T1000 (cell line): ENCODE data around the gene LRRC7.

ENCODE experiments used
- DNase-seq: peaks from one replicate; lab custom pipeline; 2025; ENCODE audit warnings: mixed read lengths; lab: John Stamatoyannopoulos, UW

The LRRC7 gene

GRCh38 chr1:69776555-69776954, 208.8 kb downstream of the LRRC7 start:
- no peak for DNase-seq

DNA sequence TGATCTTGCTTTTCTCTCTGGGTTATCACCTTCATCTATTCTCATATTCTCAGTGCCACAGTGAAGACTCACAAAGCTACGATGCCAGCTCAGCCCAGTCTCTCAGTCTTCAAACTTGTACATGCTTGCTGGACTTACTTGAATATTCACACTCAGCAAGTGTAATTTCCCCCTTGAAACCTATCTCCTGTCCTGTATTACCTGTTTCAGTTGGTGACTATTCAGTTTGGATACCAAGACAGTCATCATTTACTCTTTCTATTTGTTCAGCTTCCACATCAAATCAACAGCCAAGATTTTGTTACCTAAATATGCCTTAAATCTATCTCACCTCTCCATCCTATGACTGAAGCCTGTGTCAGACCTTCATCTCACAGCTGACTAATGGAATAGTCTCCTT, 209.7 kb downstream of the LRRC7 start:
- DNase-seq = no peak

GRCh38 chr1:69777971-69778370, 210.2 kb downstream of the LRRC7 start:
- no peak for DNase-seq

DNA sequence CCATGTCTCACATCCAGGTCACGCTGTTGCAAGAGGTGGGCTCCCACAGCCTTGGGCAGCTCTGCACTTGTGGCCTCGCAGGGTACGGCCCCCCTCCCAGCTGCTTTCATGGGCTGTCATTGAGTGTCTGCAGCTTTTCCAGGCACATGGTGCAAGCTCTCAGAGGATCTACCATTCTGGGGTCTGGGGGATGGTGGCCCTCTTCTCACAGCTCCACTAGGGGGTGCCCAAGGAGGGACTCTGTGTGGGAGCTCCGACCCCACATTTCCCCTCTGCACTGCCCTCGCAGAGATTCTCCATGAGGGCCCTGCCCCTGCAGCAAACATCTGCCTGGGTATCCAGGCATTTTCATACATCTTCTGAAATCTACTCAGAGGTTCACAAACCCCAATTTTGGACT, 219.4 kb downstream of the LRRC7 start:
- DNase-seq = no peak

- no peak for DNase-seq
Measured at GRCh38 chr1:69791311-69791710, 223.6 kb downstream of the LRRC7 start.

- DNase-seq = no peak
Measured at GRCh38 chr1:69794831-69795230, 227.1 kb downstream of the LRRC7 start.

GRCh38 chr1:69814926-69815325, 247.2 kb downstream of the LRRC7 start:
- DNase-seq = no peak

DNA sequence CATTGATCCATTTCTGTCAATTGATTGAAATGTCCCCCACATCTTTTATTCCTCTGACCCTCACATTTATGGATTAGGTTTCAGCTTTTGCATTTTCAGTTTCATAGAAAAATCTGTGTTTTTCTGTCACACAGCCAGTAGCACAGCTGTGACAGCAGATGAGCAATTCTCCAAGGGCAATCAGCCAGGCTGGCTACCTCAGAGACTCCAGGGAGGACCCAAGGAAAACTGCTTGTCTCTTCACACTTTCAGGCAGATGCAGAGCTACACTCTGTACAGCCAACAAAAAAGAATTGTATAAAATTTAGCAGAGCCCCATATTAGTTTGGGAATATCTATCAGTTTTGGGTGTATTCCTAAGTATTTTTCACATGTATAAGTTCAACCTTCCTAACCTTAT, 257.2 kb downstream of the LRRC7 start:
- DNase-seq = no peak

DNA sequence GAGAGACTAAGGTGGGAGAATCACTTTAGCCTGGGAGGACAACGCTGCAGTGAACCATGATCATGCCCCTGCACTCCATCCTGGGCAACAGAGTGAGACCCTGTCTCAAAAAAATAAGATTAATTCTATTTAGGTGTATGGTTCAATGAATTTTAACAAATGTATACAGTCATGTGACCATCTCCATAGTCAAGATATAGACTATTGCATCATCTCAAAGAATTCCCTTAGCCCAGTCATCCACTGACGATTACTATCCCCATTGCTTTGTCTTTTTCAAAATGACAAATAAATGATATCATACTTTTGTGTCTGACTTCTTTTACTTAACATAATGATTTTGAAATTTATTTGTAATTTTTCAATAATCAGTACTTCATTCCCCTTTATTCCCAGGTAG, 260.0 kb downstream of the LRRC7 start:
- no peak for DNase-seq

DNA sequence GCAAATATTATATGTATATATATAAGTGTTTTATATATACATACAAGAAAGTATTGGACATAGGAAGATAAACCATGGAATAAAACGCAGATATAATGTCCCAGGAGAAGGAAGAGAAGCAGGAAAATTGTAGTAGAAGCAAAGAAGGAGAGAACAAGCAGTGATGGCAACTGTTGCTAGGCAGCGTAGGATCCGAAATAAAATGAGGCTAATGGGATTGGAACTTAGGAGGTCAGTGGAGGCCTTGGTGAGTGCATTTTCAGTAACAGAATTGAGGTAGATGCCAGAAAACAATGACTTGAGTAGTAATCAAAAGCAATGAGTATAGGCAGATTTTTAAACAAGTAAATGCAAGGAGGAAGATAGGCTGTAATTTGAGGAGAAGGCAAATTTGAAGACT, 265.8 kb downstream of the LRRC7 start:
- no peak for DNase-seq

DNA sequence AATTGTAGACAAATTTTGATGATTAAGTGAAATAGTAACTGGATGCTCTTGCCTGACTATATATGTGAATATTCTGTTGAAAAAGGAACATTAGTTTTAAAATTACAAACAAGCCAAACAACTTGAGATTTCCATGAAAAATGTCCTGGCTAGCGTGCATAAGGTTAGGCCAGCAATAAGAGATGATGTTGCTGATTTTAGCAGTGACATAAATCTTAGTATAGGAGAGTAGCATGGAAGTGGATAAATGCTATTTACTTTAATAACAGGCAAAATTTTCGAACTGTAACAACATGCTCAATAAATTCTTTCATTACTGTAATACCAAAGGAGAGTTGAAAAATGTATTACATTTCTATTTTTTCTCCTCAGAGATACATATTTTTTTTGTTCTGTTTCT, 266.6 kb downstream of the LRRC7 start:
- DNase-seq = no peak

GRCh38 chr1:69835955-69836354, 268.2 kb downstream of the LRRC7 start:
- no peak for DNase-seq

DNA sequence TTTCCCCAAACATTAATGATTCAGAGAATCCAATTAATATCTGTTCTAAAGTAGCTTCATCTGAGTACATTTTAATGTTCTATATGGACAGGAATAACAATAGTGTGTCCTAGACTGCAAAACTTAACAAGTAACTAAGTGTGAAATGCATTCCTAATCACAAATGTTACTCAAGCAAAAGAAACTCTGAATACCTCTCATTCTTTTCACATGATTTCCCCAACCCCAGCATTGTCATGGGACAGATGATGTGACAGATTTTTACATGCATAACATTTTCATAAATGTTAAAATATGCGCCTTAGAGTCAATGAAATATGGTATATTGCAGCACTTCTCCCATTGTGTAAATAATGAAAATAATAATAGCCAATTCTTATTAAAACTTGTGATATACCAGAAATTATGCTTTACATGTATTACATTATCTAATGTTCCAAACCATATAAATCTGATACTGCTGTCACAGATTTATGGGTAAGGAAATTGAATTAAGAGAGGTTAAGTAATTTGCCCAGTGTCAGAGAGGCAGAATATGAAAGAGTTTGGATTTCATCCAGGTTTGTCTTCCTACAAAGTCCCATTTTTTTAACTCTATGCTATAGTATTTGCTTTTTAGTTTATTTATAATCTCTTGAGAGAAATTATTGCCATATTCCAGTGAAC, 269.4 kb downstream of the LRRC7 start:
- no peak for DNase-seq

- DNase-seq = no peak
Measured at GRCh38 chr1:69842326-69842725, 274.6 kb downstream of the LRRC7 start.

DNA sequence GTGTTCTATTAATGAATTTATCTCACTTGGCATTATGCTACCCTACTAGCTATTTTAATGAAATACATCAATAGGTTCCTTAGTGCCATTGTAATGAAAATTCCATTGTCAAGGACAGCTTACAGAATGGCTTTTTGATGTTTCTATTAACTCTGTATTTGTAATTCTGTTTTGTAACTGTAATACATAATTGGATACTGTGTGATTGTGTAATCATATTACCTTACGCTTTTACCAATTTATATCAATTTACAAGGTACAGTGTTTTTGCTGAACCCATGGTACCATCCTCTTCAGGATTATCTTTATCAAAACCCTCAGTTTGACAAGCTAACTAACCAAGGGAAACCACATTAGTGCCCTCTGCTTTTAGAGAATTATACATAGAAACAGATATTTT, 277.9 kb downstream of the LRRC7 start:
- no peak for DNase-seq

GRCh38 chr1:69846267-69846666, 278.5 kb downstream of the LRRC7 start:
- DNase-seq = no peak

DNA sequence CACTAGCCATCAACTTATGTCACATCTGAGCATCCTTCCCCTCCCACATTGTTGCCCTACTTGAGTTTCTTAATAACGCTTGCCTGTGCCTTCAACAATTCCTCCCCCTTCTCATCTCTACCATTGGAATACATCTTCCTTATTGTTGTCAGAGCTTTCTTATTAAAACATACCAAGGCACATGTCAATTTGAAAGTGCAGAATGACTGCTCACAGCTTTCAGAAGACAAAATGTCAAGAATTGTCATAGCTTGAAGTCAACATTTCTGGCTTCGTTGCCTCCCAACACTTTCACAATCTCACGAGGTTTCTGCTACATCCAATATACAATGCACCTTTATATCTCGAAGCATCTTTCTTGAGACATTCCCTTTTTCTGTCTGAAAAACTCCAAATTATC, 279.9 kb downstream of the LRRC7 start:
- no peak for DNase-seq

GRCh38 chr1:69852151-69852550, 284.4 kb downstream of the LRRC7 start:
- no peak for DNase-seq

DNA sequence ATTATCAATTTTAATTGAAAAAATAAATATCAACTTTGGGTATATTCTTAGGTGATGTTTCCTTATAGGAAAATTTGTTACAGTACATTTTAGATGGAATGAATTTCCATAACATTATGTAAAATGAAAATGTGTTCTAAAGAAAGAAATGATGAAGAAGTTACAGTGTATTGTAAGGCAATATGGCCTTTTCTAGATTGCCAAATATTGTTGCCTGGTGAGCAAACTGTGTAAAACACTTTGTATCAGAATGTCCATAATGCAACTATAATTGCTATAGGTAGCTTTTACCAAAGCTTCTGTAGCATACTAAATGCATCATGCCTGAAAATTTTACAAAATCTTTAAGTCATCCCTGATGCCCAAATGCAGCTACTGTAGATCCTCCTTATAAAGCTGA, 285.0 kb downstream of the LRRC7 start:
- no peak for DNase-seq

DNA sequence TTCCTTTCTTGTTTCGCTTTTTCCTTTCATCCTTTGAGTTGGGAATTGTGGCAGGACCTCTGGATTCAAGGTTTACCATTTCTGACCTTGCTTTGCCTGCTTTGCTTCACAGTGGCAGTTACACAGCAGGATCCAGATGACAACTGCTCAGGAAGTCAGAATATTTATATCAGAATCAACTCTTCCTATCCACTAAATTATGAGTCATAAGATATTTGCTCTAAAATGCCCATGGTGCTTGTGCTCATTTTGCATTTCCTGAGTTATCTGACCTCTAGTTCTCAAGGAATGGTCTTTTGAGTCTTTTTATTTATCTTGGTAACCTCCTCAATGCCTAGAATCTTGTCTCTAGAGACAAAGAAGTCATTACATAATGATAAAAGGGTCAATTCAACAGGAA, 290.8 kb downstream of the LRRC7 start:
- no peak for DNase-seq

- DNase-seq = no peak
Measured at GRCh38 chr1:69861641-69862040, 293.9 kb downstream of the LRRC7 start.

- no peak for DNase-seq
Measured at GRCh38 chr1:69862906-69863305, 295.2 kb downstream of the LRRC7 start.

GRCh38 chr1:69863704-69864103, 296.0 kb downstream of the LRRC7 start:
- no peak for DNase-seq

DNA sequence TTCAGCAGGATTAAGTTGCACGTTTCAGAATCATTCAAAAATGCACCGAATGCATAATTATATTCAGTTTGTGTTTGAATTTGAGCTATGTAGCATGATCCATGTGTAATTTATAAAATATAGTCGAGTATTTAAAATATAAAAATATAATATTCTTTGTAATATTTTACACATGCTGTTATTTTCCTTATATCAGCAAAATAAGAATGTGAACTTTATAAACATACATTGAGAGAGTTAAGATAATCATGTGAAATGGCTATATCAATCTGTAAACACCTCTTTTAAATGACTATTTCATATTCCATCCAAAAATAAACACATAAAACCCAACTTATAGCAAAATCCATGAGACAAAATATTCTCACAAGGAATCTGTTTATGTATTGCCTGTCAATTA, 303.7 kb downstream of the LRRC7 start:
- DNase-seq = no peak

DNA sequence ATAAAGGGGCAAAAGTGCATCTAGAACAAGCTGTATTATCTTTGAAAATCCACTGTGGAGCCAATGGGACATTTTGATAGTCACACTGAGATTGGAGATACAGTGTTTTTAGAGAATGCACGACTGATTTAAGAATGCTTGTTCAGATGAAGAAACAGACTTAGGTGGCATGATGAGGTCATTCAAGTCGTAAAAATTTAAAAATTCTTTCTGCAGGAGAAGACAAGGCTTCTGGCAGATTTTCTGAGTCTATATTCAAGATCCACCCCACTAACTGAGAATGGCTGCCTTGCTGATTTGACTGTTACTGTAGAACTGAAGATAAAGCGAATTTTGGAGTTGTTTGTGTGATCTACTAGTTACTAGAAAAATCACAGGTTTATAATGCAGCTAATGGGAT, 310.6 kb downstream of the LRRC7 start:
- no peak for DNase-seq
